ENCODE results near the gene SMIM27.

DNA sequence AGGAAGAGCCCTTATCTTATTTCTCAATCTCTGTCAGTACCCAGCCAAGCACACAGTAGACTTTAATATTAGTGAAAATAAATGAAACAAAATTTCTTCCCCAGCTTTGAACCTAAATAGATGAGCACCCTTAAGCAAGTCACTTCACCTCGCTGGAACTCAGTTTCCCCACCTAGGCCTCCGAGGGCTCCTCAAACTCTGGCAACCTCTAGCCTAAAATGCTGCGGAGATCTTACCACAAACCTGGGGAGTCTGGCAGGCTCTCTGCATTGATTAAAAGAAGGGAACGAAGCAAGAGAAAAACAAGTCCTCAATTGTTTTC, 26.5 kb upstream of the SMIM27 start:
- TF ChIP-seq GATA3 (IDR thresholded peaks at IDR 0.05; ENCODE audit: low read depth, low read length) (no peak), GATA2 (IDR thresholded peaks at IDR 0.05; ENCODE audit: low read depth, low read length) (no peak; the same call in 1 of the 2 replicates)
